ENCODE data around the gene PPP2R3C.

The PPP2R3C gene

DNA sequence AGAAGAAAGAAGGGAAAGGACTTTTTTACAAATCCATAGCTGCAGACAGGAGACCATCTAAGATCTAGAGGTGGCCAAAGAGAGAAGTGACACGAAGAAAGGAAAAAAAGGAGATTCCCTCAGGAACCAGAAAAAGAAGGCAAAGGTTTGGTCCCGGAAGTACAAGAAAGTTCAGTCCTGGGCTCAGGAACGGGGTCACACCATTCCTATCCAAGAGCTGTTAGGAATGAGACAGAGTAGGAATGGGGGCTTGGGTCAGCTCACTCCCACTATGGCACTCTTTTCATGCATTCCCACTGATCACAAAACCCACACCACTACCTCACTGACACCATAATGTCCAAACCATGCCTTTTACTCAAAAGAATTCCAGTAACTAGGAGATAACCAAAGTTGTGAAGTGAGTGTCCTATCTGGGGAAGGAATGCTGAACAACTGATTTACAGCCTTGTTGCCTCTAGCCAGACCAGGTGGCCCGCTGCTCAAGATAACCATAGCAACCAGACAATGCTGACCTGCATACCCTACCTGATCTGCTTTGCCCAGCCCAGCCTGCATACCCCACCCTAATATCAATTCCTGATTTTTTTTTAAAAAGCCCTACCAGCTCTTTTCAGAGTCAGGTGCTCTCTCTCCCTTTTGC lies 8.4 kb downstream of the PPP2R3C start:
- TF ChIP-seq GATA3 (IDR thresholded peaks at IDR 0.05; ENCODE audit: low read depth, low read length) (no peak), GATA2 (IDR thresholded peaks at IDR 0.05; ENCODE audit: low read depth, low read length) (no peak)

DNA sequence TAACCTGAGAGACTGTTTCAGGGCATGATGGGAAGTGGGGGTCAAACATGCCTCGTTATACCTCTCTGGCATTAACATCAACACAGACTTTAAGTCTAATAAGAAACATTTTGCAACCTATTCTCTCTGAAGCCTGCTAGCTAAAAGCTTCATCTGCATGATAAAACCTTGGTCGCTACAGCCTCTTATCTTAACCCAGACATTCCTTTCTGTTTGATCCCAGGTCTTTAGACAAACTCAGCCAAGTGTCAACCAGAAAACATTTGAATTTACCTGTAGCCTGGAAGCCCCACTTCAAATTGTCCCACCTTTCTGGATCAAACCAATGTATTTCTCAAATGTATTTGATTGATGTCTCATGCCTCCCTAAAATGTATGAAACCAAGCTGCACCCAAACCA lies 9.1 kb downstream of the PPP2R3C start:
- TF ChIP-seq GATA3 (IDR thresholded peaks at IDR 0.05; ENCODE audit: low read depth, low read length) (no peak), GATA2 (IDR thresholded peaks at IDR 0.05; ENCODE audit: low read depth, low read length) (no peak)

DNA sequence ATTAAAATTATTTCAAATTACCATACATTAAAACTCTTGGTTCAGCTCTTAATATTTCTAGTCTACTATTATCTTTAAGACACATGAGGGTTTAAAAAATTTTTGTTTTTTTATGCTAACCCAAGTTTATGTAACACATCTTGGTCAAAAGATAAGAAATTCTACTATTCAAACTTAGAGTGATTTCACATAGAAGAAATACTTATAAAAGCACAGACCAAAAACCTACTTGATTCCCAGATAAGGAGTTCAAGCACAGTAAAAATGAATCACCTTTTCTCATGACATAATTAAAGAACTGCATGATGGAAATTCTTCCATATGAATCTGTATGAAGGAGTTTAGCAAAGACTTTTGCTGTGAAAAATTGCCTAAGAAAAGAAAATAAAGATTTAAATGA lies 13.9 kb downstream of the PPP2R3C start:
- no peak for TF ChIP-seq GATA3 (IDR thresholded peaks at IDR 0.05; ENCODE audit: low read depth, low read length)
- TF ChIP-seq GATA2 (IDR thresholded peaks at IDR 0.05; ENCODE audit: low read depth, low read length), result no peak

DNA sequence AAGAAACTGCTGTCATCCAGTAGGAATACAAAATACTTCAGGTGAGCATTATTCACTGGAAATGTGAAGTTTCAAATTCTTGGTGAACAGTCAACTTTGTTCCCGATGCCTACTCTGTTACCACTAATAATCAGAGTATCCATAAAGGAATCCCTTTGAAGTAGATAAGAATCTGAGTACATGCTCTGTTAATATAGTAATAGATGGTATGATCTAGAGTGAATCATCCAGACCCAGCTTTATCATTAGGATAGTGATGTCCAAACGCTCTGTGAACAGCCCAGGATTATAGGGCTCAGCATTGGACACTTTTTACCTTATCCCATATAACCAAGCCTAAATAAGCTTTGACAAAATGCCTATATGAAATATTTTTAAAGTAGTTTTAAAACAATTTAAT lies 33.3 kb downstream of the PPP2R3C start:
- TF ChIP-seq GATA2 (IDR thresholded peaks at IDR 0.05; ENCODE audit: low read depth, low read length) (no peak), GATA3 (IDR thresholded peaks at IDR 0.05; ENCODE audit: low read depth, low read length) (no peak)

DNA sequence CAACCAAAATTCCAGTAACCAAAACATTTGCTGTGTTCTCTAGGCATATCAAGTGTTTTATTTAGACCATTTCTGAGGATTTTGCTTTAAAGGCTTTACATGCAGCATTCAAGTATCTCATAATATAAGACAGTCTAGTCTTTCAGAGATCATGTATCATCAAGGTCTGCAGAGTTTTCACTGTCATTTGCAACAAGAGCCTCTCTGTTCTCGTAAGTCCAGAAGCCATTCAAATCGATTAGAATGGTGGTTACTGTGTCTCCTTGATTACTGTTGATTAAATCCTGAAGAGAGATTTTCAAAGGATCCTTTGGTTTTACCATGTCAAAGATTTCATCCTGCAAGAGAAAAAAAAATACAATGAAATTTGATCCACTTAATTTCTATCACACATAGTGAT lies 36.3 kb downstream of the PPP2R3C start:
- TF ChIP-seq GATA2 (IDR thresholded peaks at IDR 0.05; ENCODE audit: low read depth, low read length) (no peak), GATA3 (IDR thresholded peaks at IDR 0.05; ENCODE audit: low read depth, low read length) (no peak)

DNA sequence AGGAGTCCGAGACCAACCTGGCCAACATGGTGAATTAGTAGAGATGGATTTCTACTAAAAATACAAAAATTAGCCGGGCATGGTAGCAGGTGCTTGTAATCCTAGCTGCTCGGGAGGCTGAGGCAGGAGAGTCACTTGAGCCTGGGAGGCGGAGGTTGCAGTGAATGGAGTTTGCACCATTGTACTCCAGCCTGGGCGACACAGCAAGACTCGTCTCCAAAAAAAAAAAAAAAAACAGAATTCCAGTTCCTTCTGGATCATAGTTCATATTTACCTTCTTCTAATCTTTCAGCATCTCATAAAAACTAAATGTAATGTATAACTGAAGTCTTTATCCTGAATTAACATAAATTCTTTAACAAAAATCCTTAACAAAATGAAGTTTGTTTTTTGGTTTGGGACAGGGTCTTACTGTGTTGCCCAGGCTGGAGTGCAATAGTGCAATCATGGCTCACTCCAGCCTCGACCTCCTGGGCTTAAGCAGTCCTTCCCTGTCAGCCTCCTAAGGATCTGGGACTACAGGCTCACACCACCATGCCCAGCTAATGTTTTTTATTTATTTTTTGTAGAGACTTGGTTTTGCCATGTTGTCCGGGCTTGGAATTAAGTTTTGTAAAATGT lies 38.1 kb downstream of the PPP2R3C start:
- TF ChIP-seq GATA2 (IDR thresholded peaks at IDR 0.05; ENCODE audit: low read depth, low read length), result no peak

DNA sequence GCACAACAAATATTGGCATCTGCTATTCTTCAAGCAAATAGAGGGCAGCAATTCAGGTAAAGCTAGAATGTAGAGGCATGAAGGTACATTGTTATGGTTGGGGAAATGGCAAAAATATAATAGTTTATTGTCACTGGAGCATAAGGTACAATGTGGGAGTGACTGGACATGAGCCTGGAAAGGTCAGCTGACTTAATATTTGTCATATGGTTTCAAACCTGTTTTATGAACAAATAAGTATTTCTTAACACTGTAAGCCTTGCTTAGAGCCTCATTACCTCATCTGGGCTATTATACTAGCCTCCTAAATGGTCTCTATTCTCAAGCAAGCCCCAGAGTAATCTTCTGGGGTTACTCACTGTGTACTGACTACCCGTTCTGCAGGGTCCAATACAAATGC lies 42.0 kb downstream of the PPP2R3C start:
- TF ChIP-seq GATA2 (IDR thresholded peaks at IDR 0.05; ENCODE audit: low read depth, low read length), result no peak
- no peak for TF ChIP-seq GATA3 (IDR thresholded peaks at IDR 0.05; ENCODE audit: low read depth, low read length)

DNA sequence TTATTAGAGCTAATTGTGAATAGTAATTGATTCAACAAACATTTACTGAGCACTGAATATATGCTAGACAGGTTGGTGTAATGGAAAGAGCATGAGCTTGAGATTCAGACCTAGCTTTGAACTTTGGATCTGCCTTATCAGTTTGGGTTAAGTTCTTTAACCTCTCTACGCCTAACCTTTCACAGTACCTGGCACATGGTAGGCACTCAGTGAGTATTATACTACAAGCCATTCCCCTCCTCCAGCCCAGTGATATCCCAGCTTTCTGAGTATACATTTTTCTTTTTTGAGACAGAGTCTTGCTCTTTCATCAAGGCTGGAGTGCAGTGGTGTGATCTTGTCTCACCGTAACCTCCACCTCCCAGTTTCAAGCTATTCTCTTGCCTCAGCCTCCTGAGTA lies 43.7 kb downstream of the PPP2R3C start:
- TF ChIP-seq GATA2 (IDR thresholded peaks at IDR 0.05; ENCODE audit: low read depth, low read length) (no peak), GATA3 (IDR thresholded peaks at IDR 0.05; ENCODE audit: low read depth, low read length) (no peak)

DNA sequence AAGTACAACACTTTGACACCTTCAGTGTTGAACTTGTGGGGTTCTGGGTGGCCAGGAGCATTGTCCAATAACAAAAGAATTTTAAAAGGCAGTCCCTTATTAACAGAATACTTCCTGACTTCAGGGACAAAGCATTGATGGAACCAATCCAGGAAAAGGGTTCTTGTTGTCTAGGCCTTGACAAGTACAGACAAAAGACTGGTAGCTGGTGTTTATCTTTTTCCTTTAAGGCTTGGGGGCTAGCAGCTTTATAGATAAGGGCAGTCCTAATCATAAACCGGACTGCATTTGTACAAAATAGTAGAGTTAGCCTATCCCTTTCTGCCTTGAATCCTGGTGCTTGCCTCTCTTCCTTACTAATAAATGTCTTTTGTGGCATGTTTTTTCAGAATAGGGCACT lies 48.3 kb downstream of the PPP2R3C start:
- TF ChIP-seq GATA3 (IDR thresholded peaks at IDR 0.05; ENCODE audit: low read depth, low read length), result no peak
- TF ChIP-seq GATA2 (IDR thresholded peaks at IDR 0.05; ENCODE audit: low read depth, low read length), result no peak

DNA sequence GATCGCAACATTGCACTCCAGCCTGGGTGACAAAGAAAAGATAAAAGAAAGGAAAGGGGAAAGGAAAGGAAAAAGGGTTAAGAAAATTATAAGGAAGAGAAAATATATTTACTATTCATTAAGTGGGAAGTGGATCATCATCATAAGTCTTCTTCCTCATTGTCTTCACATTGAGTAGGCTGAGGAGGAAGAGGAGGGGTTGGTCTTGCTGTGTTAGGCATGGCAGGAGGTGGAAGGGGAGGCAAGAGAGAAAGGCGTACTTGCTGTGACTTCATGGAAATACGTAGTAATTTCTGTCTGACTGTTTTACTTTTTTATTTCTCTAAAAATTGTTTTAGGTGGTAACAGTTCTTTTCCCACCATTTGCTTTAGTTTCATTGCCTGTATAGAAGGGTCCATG lies 49.6 kb downstream of the PPP2R3C start:
- no peak for TF ChIP-seq GATA2 (IDR thresholded peaks at IDR 0.05; ENCODE audit: low read depth, low read length)
- TF ChIP-seq GATA3 (IDR thresholded peaks at IDR 0.05; ENCODE audit: low read depth, low read length), result no peak

DNA sequence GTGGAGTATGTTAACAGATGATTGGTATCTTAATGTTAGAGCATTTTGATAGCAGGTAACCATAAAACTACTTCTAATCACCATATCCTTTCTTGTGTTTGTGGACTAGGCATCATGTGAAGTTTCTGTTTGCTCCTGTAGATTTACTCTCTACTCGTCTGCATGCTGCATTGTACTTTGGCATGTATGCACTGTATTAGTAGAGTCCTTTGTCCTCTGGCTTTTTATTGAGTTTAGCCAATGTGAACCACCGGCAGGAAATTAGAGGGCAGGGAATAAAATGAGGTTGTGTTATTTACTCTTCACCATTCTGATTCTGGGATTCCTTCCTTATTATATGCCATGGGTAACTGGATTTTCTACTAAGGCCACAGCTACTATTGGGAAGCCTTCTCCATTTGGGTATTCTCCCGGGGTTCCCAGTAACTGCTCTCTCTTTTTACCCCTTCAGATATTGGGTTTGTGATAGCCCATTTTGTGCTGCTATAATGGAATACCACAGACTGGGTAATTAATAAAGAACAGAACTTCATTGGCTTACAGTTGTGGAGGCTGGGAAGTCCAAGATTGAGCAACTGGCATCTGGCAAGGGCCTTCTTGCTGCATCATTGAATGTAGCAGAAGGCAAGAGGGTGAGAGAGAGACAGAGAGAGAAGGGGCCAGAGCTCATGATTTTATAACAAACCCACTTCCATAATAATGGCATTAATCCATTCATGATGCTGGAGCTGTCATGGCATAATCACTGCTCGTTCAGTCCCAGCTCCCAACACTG lies 53.4 kb downstream of the PPP2R3C start:
- TF ChIP-seq GATA2 (IDR thresholded peaks at IDR 0.05; ENCODE audit: low read depth, low read length), result no peak
- TF ChIP-seq GATA3 (IDR thresholded peaks at IDR 0.05; ENCODE audit: low read depth, low read length), result no peak

DNA sequence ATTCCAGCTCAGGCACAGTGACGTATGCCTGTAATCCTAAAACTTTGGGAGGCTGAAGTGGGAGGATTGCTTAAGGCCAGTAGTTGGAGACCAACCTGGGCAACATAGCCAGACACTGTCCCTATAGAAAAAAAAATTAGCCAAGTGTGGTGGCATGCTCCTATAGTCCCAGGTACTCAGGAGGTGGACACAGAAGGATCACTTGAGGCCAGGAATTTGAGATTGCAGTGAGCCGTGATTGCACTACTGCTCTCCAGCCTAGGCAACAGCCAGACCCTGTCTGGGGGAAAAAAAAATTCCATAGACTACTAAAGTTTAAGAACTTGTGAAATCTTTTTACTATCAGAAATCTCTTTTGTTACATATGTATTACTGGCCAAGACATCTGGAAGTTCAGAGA lies 69.2 kb downstream of the PPP2R3C start:
- no peak for TF ChIP-seq GATA3 (IDR thresholded peaks at IDR 0.05; ENCODE audit: low read depth, low read length)
- TF ChIP-seq GATA2 (IDR thresholded peaks at IDR 0.05; ENCODE audit: low read depth, low read length), result no peak

DNA sequence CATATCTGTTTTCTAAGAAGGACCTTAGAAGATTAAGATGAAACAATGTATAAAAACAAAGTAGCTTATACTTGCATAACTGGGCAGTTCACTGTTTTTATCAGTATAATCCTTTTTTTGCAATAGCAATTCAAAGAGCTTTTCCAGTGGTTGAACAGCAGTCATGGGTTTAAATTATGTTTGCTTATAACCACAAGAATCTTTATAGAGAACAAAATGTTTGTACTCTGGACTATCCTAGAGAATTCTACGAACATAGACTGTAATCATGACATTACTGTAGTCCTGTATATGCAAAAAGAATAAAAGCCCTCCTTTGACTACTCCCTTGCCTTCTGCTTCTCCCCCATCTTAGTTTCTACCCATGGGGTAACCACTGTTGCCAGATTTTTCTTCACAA lies 70.0 kb downstream of the PPP2R3C start:
- TF ChIP-seq GATA2 (IDR thresholded peaks at IDR 0.05; ENCODE audit: low read depth, low read length) (no peak), GATA3 (IDR thresholded peaks at IDR 0.05; ENCODE audit: low read depth, low read length) (no peak)

DNA sequence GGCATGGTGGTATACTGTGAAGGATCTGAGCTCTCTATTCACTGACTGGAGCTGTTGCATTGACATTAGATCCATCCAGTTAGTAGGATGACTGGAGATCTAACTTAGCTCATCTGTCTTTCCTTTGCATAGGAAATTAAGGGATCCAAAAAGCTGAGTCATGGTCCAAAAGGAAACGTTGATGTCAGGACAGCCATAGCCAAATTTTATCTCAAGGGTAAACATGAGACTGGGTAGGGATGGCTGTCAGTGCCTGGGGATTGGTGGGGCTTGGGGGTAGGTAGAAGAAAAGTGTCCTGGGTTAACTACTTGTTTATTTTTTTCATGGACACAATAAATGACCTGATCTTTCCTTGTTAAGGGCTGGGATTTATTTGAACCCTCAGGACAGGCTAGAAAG lies 71.1 kb downstream of the PPP2R3C start:
- TF ChIP-seq GATA2 (IDR thresholded peaks at IDR 0.05; ENCODE audit: low read depth, low read length), result no peak
- no peak for TF ChIP-seq GATA3 (IDR thresholded peaks at IDR 0.05; ENCODE audit: low read depth, low read length)

DNA sequence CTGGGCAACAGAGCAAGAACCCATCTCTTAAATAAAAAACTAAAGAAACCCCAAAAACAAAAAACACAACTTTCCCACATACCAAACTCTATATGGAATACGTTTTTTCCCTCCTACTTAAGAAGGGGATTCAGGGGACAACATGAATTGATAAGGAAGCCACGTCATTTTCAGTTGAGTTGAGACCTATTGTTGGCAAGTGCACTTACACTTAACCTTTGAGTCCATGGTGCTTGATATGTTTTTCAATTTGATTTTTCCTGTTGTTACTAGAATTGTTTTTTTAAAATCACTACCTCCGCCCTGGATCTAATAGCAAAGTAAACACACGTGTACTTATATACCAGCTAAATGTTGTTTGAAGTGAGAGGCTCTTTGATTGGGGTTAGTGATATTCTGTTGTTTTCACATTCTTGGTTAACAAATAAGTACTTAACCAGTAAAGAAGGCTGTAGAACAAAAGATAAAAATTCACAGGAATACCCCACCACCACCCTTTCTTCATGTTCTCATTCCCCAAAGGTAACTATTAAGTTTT lies 73.7 kb downstream of the PPP2R3C start:
- no peak for TF ChIP-seq GATA3 (IDR thresholded peaks at IDR 0.05; ENCODE audit: low read depth, low read length)
- TF ChIP-seq GATA2 (IDR thresholded peaks at IDR 0.05; ENCODE audit: low read depth, low read length), result no peak
